ENCODE results near the gene PRSS38. TPM values are rescaled to one million over a fixed set of nuclear protein-coding genes. Genes with fewer than 3 reads are reported as not detected.

Gene PRSS38
- total RNA-seq, 1 experiment from 2014 or later = not detected

DNA sequence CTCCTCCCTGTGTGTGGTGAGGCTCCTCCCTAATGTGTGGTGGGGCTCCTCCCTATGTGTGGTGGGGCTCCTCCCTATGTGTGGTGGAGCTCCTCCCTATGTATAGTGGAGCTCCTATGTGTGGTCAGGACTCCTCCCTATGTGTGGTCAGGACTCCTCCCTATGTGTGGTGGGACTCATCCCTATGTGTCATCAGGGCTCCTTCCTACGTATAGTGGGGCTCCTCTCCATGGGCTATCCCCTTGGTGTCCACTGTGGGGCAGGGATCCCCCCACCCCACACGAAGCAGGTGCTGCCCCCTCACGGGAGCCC lies 29.6 kb downstream of the PRSS38 start:
- no peak for DNase-seq (ENCODE audit: low read depth, low spot score)
- TF ChIP-seq POLR2AphosphoS5 (IDR thresholded peaks at IDR 0.05; ENCODE audit: low read depth, low read length) (no peak), REST (IDR thresholded peaks at IDR 0.05; ENCODE audit: insufficient read depth in 1 of 2, low read depth in 2 of 2, low read length in 1 of 2) (no peak), CTCF (IDR thresholded peaks at IDR 0.05) (no peak), SIN3A (IDR thresholded peaks at IDR 0.05; ENCODE audit: borderline replicate concordance, insufficient read depth, low read depth, low read length) (no peak)
- ChIA-PET POLR2A (no interaction called here), CTCF (no interaction called here)
- no peaks in the 10 kb centered on the region for H3K4me1 ChIP-seq (ENCODE audit: control insufficient read depth, insufficient read depth, low read length)
- no peak for ATAC-seq
- intact Hi-C loops (cut with micrococcal nuclease; ENCODE audit: unreplicated experiment) = no loop called here
- no TSS peak for BruUV-seq (replicated peaks)
- no peaks in the 10 kb centered on the region for H3K27me3 ChIP-seq (ENCODE audit: control insufficient read depth, insufficient read depth, low read length)
- in situ Hi-C loops (cut with HindIII; ENCODE audit: low pct_unique_long_range_greater_than_20kb, low sequenced_read_pairs) = no loop called here
- no peaks in the 10 kb centered on the region for H3K36me3 ChIP-seq (ENCODE audit: control insufficient read depth, insufficient read depth, low read length)
- H3K9me3 ChIP-seq (ENCODE audit: control insufficient read depth, insufficient read depth, low read depth, low read length) = no peaks in the 10 kb centered on the region
- H3K27ac ChIP-seq (ENCODE audit: low read length) = no peak overlapping the region
- no peak overlapping the region for H3K4me3 ChIP-seq (ENCODE audit: low read depth in 2 of 2, low read length in 2 of 2)

- no peaks in the 10 kb centered on the region for H3K9me3 ChIP-seq (ENCODE audit: control insufficient read depth, insufficient read depth, low read depth, low read length)
- no peak for DNase-seq (ENCODE audit: low read depth, low spot score)
- intact Hi-C loops (cut with micrococcal nuclease; ENCODE audit: unreplicated experiment) (no loop called here), in situ Hi-C loops (cut with HindIII; ENCODE audit: low pct_unique_long_range_greater_than_20kb, low sequenced_read_pairs) (no loop called here)
- H3K36me3 ChIP-seq (ENCODE audit: control insufficient read depth, insufficient read depth, low read length) = no peaks in the 10 kb centered on the region
- no peak overlapping the region for H3K4me3 ChIP-seq (ENCODE audit: low read depth in 2 of 2, low read length in 2 of 2)
- BruUV-seq (replicated peaks) = no TSS peak
- no peaks in the 10 kb centered on the region for H3K4me1 ChIP-seq (ENCODE audit: control insufficient read depth, insufficient read depth, low read length)
- CTCF ChIA-PET = no interaction called here
- POLR2A ChIA-PET = no interaction called here
- ATAC-seq = no peak
- no peak for TF ChIP-seq CTCF (IDR thresholded peaks at IDR 0.05)
- TF ChIP-seq REST (IDR thresholded peaks at IDR 0.05; ENCODE audit: insufficient read depth in 1 of 2, low read depth in 2 of 2, low read length in 1 of 2) = no peak
- no peak for TF ChIP-seq POLR2AphosphoS5 (IDR thresholded peaks at IDR 0.05; ENCODE audit: low read depth, low read length)
- no peak for TF ChIP-seq SIN3A (IDR thresholded peaks at IDR 0.05; ENCODE audit: borderline replicate concordance, insufficient read depth, low read depth, low read length)
- TF ChIP-seq TCF7L2 (IDR thresholded peaks at IDR 0.05; ENCODE audit: low read depth, low read length) = no peak
- no peak overlapping the region for H3K27ac ChIP-seq (ENCODE audit: low read length)
- no peaks in the 10 kb centered on the region for H3K27me3 ChIP-seq (ENCODE audit: control insufficient read depth, insufficient read depth, low read length)
Measured at GRCh38 chr1:227845519-227845918, 30.0 kb downstream of the PRSS38 start.
